CD1c-positive myeloid dendritic cell (primary cell): ENCODE measurements around the gene HIVEP1.
A peak's percentile ranks its signal among the peaks of the same experiment; 100 is the strongest.
"Not testable (repeated sequence)": the region's sequence is repeated elsewhere in the genome, so short reads cannot be mapped to it uniquely, and the experiment has no call there.

ENCODE experiments used
- DNase-seq: peaks from one replicate; pipeline ENCODE4 v3.0.0-alpha.2; 2016; ENCODE audit errors: extremely low spot score

HIVEP1 gene

DNA sequence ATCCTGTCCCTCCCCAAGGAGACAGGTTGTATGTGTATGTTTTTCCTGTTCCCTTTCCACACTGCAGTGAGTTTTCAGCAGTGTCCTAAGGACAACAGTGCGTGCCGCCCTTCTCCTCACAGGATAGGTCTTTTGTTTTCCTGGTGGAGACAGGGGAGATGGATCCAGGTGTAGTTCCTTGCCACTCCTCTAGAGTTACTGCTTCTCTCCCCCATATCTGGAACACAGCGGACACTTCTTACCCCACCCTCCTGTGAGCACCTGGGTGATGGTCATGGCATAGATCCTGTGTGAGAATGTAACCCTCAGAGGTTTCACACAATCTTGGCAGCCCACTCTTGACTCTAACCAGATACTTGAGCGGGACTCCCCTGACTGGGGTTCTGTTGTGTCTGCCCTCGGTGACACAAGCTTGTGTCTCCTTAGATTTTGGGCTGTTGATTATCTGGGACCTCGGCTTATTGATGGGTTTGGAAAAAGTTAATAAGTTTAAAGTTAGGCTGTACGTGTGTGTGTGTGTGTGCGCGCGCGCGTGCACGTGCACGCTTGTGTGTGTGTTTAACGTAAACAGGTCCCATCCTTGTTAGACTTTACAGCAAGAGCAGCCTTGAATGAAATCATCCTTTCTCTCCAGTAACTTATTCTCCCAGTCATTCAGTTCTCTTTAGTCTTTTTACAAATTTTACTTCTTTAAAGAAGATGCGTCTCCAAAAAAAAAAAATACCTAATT lies 146.7 kb downstream of the HIVEP1 start:
- no peak for DNase-seq

DNA sequence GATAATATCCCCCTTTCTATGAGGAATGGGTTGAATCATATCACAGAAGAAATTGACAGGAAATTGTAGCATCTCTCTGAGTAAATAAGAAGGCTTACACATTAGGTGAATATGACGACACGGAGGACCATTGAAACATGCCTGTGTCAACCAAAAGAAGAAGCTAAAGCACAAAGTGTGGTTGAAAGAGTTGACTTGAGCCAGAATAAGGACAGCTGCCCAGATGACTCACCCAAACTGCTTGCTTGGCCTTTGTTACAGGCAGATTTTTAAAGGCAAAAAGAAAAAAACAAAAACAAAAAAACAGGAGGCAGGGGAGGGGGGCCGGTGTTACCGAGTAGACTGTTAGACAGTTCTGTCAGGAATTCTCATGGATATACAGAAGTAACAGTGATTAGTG lies 148.2 kb downstream of the HIVEP1 start:
- peak; percentile 6 for DNase-seq

DNA sequence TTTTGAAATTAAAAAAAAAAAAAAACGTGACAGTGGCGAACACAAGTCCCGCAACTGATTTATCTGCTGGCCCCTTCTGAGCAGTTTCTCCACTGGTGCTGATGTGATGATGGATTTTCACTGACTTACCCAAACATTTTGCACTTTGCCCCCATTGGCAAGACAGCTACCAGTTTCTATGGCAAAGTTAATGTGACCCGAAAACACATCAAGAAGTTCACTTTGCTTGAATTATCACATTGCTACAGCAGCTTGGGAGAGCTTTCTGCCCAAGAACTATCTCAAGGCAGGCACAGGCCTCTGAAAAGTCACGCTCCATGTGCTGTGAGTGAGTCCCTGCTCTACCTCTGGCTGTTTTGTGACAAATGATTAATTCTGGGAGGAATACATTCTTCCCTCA lies 150.1 kb downstream of the HIVEP1 start:
- DNase-seq, result no peak

DNA sequence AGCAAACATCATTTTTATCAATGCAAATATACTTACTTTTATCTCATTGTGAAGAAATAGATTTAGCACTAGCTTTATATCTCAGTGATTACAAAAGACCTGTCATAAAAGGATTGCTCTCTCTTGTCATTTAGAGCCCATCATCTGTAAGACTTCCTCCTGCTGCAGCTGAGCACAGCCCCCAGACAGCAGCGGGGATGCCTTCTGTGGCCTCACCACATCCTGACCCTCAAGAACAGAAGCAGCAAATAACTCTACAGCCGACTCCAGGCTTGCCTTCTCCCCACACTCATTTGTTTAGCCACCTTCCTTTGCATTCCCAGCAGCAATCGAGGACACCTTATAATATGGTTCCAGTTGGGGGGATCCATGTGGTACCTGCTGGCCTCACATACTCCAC lies 151.0 kb downstream of the HIVEP1 start:
- no peak for DNase-seq

DNA sequence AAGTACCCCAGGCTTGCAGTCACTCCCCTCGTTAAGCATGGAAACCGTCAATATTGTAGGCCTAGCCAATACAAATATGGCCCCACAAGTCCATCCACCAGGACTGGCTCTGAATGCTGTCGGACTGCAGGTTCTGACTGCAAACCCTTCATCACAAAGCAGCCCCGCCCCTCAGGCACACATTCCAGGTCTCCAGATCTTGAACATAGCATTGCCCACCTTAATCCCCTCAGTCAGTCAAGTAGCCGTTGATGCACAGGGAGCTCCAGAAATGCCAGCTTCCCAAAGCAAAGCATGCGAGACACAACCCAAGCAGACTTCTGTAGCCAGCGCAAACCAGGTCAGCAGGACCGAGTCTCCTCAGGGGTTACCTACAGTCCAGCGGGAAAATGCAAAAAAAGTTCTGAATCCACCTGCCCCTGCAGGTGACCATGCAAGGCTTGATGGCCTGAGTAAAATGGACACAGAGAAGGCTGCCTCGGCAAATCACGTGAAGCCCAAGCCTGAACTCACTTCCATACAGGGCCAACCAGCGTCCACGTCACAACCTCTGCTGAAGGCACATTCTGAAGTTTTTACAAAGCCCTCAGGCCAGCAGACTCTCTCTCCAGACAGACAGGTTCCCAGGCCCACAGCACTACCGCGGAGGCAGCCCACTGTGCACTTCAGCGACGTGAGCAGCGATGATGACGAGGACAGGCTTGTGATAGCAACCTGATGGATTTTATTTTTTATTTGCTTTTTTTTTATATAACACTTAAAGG lies 151.8 kb downstream of the HIVEP1 start:
- DNase-seq, result no peak

DNA sequence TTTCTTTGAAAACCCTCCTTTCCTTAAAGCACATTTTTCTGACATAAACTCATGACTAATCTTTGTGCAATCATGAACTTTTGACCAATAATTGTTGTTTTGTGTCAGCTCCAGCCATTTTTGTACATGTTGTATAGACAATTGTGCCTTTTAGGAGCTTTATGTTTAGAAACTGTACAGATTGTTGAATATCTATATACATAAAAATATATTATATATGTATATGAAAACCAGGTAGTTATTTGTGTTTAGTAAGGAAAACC lies 152.3 kb downstream of the HIVEP1 start:
- no peak for DNase-seq

DNA sequence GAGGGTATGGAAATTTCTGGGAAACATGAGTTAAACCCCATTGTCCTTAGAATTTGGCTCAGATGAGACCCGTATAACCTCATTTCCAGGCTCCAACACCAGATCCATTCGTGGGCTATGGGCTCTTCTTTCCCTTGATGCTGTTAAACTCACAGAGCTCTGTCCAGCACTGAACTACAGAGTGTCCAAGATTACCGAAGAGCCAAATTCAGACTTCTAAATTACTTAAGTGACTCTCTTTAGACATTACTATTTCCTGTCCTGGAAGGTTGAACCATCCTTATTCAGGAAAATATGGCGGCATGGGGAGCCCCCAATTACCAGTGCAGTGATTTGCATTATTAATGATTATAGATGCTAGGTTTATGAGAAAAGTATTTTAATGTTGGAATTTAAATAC lies 153.2 kb downstream of the HIVEP1 start:
- DNase-seq, result no peak

DNA sequence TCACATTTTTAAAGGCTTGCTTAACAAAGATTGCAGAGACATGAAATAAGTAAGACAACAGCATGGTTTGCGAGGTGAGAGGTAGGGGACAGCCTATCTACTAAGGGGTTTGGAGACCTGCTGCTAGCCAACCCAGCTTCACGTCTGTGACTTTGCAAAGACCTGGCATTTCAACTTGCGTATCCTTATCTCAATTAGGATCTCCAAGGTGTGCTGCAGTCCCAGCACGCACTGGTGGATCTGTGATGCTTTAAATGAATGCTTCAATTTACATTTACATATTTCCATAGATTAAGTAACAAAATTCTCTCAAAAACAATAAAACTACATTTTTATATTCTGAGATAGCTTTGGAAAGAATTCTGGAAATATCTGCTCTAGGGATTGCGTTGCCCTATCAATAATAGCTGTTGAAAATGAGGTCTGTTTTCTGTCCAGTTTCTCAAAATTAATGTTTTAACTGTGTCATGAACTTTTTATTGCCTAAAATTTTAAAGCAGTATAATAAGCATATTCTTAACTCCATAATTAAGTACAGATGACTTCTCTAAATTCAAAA lies 153.7 kb downstream of the HIVEP1 start:
- no peak for DNase-seq

DNA sequence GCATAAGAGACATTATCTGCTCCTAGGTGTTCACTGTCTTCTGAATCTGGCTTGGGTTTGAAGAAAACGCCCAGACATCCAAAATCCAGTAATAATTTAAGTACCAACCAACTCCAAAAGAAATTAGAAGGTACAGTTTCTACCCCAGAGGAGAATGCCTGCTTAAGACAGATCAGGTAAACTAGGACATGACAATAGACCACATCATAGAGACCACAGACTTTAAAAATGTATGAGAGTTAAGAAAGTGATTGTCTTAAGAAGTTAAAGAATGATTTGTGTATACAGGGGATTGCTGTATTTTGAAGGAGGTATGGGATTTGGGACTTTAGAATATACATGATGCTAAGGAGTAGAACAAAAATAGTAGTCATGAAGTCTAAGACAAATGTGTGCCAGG lies 157.3 kb downstream of the HIVEP1 start:
- DNase-seq, result no peak

DNA sequence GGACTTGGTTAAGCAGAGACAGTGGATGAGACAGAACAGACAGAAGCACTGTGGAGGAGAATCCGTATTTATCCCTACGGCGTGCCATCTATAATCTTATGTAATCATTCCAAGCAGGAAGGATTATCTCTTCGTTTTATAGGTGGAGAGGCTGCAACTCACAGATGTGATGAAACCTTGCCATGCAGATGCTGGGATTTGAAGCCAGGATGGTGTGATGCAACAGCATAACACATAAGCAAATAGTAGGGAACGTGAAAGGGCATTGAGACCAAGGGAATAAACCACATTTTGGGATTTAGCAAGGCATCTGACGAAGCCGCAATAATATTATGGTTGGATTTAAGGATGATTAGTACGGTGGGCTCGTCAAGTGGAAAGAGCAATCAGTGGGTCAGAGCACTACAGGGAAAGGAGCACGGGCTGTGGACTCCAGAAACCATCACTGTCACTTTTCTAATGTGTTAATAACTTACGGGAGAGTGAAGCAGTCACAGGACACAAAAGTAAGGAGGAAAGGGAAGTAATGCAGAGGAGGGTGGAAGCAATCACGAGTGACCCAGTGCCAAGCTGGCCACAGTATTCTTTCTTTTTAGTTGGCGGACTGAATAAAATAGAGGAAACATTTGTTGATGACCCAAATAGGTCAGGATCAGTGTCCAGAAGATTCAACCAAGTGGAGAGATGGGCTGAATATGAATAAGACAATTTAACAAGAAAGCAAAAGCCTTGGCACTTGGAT lies 158.4 kb downstream of the HIVEP1 start:
- peak; percentile 21 for DNase-seq

DNA sequence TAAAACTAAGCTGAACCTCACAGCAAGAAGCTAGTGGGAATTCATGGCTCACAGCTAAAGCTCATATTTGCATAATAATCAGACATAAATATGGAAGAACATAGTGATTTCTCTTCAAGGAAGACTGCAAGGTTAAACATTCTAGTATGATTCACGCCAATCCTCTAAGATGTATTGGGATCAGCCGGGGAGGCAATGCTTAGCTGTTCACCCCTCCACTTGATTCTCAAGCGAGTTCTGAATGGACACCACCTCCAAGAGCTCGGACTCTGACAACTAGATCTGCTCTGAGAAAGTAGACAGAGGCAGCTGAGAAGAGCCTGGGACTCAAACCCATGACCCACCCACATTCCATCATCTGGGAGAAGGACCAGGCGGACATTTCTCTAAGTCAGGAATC lies 159.6 kb downstream of the HIVEP1 start:
- no peak for DNase-seq

DNA sequence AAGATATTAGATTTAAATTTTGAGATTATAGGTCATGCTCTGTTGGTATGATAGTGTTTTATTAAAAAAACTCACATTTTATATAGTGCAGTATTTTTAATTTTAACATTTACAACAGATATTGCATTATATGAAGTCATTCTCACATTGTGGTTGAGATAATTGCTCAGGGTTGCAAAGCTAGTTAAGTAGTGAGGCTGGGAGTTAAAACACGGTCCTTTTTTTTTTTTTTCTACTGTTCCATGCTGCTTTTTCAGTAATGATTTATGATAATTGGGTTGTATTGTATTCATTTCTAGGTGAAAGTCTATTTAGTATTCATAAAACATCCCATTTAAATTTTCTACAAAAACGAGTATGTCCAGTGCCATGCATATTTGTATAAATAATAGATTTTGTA lies 160.5 kb downstream of the HIVEP1 start:
- no peak for DNase-seq

DNA sequence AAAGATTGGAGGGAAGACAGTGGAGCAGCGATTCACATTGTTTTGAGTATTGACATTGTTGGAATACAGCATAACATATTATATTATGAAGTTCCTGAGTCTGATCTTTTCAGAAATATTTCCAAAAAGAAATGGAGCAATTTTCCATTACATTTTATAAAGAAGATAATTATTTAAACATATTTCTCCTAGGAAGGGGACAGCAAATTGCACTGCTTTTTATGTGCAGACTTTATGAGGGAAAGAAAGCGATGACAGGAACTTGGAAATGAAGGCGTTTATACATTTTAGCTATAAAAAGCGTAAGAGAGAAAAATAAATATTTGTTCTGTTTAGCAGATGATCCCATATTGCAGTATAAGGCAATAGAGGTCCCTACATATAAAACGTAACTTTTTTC lies 161.1 kb downstream of the HIVEP1 start:
- no peak for DNase-seq

DNA sequence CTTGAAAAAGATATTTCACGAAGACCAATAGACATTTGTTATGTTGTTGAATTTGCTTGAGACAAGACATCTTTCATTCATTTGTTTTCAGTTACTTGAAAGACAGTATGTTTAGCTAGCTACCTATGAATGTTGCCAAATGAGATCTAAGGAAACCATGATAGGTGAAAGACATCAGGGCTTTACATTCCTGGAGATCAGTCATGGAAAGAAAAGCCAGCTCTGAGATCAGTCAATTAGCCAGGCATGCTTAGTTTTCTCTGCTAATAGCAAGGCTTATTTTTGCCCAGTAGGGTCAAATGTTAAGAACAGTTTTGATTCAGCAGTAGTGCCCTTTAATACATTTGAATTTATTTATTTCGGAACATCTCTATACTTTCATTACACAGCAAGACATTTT lies 161.5 kb downstream of the HIVEP1 start:
- no peak for DNase-seq

DNA sequence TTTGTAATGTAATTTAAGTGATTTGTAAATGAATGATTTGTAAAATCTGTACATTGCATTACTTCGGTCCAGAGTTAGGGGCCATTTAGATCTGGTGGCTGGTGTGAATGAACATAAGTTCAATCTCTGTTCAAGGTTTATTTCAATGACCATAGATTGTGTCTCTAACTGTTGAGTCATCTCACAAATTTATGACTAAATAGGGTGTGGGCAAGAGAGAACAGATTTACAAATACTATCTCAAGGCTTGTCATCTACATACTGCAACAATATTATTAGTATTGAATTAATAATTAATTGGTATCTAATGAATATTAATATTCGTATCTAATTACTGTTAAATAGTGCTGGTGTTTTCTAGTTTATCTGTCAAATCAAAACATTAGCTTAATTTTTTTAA lies 162.8 kb downstream of the HIVEP1 start:
- DNase-seq, result no peak

DNA sequence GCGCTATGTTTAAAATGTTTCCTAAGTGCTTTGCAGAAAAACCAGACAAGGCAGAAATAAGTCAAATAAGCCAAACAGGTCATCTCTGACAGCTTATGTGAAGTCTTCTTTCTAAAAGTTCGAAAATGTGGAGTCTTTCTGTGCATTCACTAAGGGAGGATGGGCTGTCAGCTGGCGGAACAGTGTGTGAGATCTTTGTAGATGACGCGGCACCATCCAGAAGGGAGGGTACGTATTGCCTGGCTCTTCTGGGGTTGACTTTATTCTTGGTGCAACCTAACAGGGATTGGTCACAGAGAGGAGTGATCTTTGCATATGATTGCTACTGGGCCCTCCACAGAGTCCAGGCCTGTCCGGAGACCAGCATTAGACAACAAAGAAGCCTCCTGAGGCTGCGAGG lies 163.5 kb downstream of the HIVEP1 start:
- DNase-seq, result no peak

DNA sequence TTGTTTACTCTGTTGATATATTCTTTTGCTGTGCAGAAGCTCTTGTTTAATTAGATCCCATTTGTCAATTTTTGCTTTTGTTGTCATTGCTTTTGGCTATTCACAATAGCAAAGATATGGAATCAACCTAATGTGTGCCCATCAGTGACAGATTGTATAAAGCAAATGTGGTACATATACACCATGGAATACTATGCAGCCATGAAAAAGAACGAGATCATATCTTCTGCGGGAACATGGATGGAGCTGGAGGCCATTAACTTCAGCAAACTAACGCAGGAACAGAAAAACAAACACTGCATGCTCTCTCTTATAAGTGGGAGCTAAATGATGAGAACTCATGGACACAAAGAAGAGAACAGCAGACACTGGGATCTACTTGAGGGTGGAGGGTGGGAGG lies 164.7 kb downstream of the HIVEP1 start:
- DNase-seq, result not testable (repeated sequence)

DNA sequence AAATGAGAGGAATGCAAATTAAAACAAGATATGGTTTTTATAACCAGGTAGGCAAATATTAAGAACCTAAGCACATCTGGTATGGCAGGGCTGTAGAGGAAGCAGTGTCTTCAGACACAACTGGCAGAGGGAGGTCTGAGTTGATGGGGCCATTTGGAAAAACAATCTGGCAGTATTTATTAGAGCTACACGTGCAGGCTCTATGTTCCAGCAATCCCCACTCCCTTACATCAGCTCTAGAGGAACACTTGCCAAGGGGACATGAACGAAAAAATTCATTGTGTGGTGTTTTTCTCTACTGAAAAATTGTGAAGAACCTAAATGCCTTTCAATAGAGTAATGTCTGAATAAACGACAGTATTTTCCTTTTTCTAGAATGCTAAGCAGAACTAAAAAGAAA lies 166.4 kb downstream of the HIVEP1 start:
- no peak for DNase-seq

DNA sequence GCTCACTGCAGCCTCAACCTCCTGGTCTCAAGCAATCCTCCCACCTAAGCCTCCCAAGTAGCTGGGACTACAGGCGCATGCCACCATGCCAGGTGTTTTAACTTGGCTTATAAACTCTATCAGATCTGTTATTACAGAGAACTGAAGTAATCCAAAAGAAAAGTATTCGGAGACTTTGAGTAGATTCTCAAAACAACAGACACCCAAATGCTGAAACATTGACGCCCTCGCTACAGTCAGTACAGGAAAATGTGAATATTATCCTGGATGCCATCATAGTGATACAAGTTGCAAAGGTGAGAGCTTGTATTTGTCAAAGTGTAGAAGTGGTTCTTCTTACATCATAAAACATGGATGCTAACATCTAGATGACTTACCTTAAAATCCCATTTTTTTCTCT lies 169.4 kb downstream of the HIVEP1 start:
- no peak for DNase-seq

DNA sequence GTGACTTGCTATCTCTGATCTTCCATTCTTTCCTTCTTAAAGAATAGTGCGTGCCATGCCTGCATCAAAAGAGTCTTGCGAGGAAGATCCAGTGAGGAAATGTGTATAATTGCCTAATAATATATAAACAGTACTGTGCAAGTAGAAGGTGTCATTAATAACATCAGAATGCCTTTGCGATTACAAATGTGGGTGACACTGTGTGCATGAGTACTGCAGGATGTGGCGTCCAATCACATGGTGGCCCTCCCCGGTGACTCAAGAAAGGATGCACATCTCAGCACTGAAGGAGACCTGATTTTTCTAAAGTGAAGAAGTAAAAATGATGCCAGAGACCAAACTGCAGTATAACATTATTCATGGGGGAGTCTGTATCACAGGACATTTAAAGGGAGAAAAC lies 170.6 kb downstream of the HIVEP1 start:
- DNase-seq, result no peak

DNA sequence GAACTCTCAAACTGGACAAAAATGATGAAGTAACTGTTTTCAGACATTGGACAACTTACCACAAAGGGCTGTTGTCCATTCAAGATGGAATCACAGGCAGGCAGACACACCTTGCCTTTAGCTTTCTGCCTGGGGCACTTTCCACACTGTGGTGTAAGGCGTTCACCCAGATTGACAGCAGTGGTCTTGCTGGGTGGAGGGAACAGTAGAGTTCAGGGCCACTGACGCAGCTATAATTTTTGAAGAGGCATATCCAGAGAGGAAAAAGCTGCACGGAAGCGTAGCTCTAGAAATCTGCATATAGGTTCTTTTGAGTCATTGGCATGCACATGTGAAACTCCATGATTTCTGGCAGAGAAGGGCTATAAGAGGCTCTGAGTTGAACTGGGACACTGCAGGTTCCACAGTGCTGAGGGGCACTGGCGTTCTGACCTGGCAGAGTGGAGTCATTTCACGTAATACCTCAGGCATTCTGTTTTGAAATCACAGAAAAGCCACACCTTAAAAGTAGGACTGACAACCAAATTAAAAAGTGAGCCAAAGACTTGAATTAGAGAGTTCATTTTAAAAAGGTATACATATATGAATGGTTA lies 173.1 kb downstream of the HIVEP1 start:
- DNase-seq, result no peak

DNA sequence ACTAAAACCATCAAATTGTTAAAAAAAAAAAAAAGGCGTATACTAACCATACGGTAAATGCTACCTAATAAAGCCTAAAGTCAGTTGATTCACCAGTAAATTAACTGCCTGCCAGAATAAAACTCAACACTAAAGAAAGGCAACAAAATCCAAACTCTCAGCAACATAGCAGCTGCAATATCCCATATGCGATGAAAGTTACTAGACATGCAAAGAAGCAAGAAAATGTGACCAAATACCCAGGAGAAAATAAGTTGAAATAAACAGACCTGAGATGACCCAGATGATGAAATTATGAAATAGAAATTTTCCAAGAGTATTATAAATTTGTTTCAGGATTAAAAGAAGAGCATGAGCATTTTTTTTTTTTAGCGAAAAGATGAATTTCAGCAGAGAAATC lies 174.4 kb downstream of the HIVEP1 start:
- no peak for DNase-seq
